Nephron (organoid): ENCODE measurements around the gene THOC5.
A peak's percentile ranks its signal among the peaks of the same experiment; 100 is the strongest.

ENCODE experiments used
- H3K27ac Mint-ChIP-seq, 3 experiments: 2 replicates each; pipeline ENCODE4 v1.8.0; 2020; ENCODE audit warnings: mixed read lengths in 3 of 3, mild to moderate bottlenecking in 2 of 3, moderate library complexity in 1 of 3
- H3K27me3 Mint-ChIP-seq: 2 replicates; pipeline ENCODE4 v1.8.0; 2021; ENCODE audit warnings: low read depth, mild to moderate bottlenecking, moderate library complexity, mixed read lengths
- H3K36me3 Mint-ChIP-seq: 2 replicates; pipeline ENCODE4 v1.8.0; 2020; ENCODE audit warnings: low read depth, mixed read lengths
- H3K4me1 Mint-ChIP-seq: 2 replicates; pipeline ENCODE4 v1.8.0; 2020; ENCODE audit warnings: mixed read lengths
- H3K4me3 Mint-ChIP-seq, 3 experiments: 2 replicates each; pipeline ENCODE4 v1.8.0; 2020; ENCODE audit warnings: mild to moderate bottlenecking in 3 of 3, mixed read lengths in 3 of 3, moderate library complexity in 2 of 3
- H3K9me3 Mint-ChIP-seq: 2 replicates; pipeline ENCODE4 v1.8.0; 2020; ENCODE audit warnings: mixed read lengths
- CTCF ChIP-seq, 3 experiments: fragments of 200-600 bp; sonication (generic); IDR thresholded peaks; one replicate each; pipeline ENCODE4 v1.5.0; 2021; ENCODE audit warnings: antibody characterized with exemption in 3 of 3; ENCODE audit not compliant: unreplicated experiment in 3 of 3

THOC5 gene

GRCh38 chr22:29481265-29482000 is 72.1 kb downstream of the THOC5 start:
- H3K4me1 Mint-ChIP-seq: peaks cover 26% of the 10 kb centered on the region

DNA sequence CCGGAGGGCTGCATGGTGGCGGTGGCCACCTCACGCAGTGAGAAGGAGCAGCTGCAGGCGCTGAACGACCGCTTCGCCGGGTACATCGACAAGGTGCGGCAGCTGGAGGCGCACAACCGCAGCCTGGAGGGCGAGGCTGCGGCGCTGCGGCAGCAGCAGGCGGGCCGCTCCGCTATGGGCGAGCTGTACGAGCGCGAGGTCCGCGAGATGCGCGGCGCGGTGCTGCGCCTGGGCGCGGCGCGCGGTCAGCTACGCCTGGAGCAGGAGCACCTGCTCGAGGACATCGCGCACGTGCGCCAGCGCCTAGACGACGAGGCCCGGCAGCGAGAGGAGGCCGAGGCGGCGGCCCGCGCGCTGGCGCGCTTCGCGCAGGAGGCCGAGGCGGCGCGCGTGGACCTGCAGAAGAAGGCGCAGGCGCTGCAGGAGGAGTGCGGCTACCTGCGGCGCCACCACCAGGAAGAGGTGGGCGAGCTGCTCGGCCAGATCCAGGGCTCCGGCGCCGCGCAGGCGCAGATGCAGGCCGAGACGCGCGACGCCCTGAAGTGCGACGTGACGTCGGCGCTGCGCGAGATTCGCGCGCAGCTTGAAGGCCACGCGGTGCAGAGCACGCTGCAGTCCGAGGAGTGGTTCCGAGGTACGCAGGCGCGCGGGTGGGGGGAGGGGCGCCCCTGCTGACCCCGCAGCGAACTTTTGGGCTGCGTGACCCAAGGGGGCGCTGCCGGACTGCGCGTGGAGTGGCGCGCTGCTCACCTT is 72.9 kb downstream of the THOC5 start:
- peak in 1 of 3 experiments; percentile 20 for TF ChIP-seq CTCF (IDR thresholded peaks at IDR 0.05; ENCODE audit: unreplicated experiment in 3 of 3)
- H3K27ac Mint-ChIP-seq: no peak overlapping the region
- H3K4me3 Mint-ChIP-seq: peak overlapping the region; percentile 78 to 81 (median 81)
- peaks cover 26% of the 10 kb centered on the region for H3K4me1 Mint-ChIP-seq
- peaks cover 59% of the 10 kb centered on the region for H3K27me3 Mint-ChIP-seq
- no peaks in the 10 kb centered on the region for H3K9me3 Mint-ChIP-seq
- no peaks in the 10 kb centered on the region for H3K36me3 Mint-ChIP-seq

More at GRCh38 chr22:29481265-29482000, 72.1 kb downstream of the THOC5 start:
- Mint-ChIP-seq H3K36me3 (peaks cover 4% of the 10 kb centered on the region), H3K4me3 (peak overlapping the region; percentile 78 to 81 (median 81)), H3K27ac (peak overlapping the region in 1 of 3 experiments; percentile 1), H3K27me3 (peaks cover 54% of the 10 kb centered on the region), H3K9me3 (no peaks in the 10 kb centered on the region)
- TF ChIP-seq CTCF (IDR thresholded peaks at IDR 0.05; ENCODE audit: unreplicated experiment in 3 of 3): no peak

DNA sequence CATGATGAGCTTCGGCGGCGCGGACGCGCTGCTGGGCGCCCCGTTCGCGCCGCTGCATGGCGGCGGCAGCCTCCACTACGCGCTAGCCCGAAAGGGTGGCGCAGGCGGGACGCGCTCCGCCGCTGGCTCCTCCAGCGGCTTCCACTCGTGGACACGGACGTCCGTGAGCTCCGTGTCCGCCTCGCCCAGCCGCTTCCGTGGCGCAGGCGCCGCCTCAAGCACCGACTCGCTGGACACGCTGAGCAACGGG is 73.4 kb downstream of the THOC5 start:
- Mint-ChIP-seq H3K27ac (no peak overlapping the region), H3K27me3 (peaks cover 63% of the 10 kb centered on the region), H3K36me3 (no peaks in the 10 kb centered on the region), H3K4me3 (no peak overlapping the region), H3K9me3 (no peaks in the 10 kb centered on the region), H3K4me1 (peaks cover 26% of the 10 kb centered on the region)
- TF ChIP-seq CTCF (IDR thresholded peaks at IDR 0.05; ENCODE audit: unreplicated experiment in 3 of 3): no peak

- Mint-ChIP-seq H3K27me3 (peaks cover 63% of the 10 kb centered on the region), H3K4me1 (peaks cover 26% of the 10 kb centered on the region), H3K4me3 (peak within 1 kb of the TSS; percentile 78 to 84 (median 81)), H3K9me3 (no peaks in the 10 kb centered on the region), H3K36me3 (no peaks in the 10 kb centered on the region), H3K27ac (peak within 1 kb of the TSS in 1 of 3 experiments; percentile 24)
- no peak for TF ChIP-seq CTCF (IDR thresholded peaks at IDR 0.05; ENCODE audit: unreplicated experiment in 3 of 3)
These were observed 73.9 kb downstream of the THOC5 start, which contains the start of gene NEFH for GRCh38 chr22:29479417-29480261. TSS of gene NEFH (plus strand) at chr22:29480218. CDS start at chr22:29480263, 45 bp downstream.

- peaks cover 26% of the 10 kb centered on the region for H3K4me1 Mint-ChIP-seq
- no peaks in the 10 kb centered on the region for H3K36me3 Mint-ChIP-seq
- H3K4me3 Mint-ChIP-seq: peak overlapping the region; percentile 59 to 79 (median 67)
- no peak for TF ChIP-seq CTCF (IDR thresholded peaks at IDR 0.05; ENCODE audit: unreplicated experiment in 3 of 3)
- H3K27ac Mint-ChIP-seq: no peak overlapping the region
- no peaks in the 10 kb centered on the region for H3K9me3 Mint-ChIP-seq
- H3K27me3 Mint-ChIP-seq: peaks cover 63% of the 10 kb centered on the region
These were observed 75.0 kb downstream of the THOC5 start for GRCh38 chr22:29478326-29479276.
